Neuron (in vitro differentiated cells): ENCODE data around the gene GOLT1B.

ENCODE experiments used
- H2AFZ ChIP-seq: one replicate; pipeline ENCODE4 v1.6.1; 2013; ENCODE audit warnings: low read depth, mild to moderate bottlenecking, inconsistent platforms, low read length, moderate library complexity
- H3K27me3 ChIP-seq: one replicate; pipeline ENCODE4 v1.6.1; 2013; ENCODE audit warnings: low read length; ENCODE audit not compliant: insufficient read depth
- H3K36me3 ChIP-seq: one replicate; pipeline ENCODE4 v1.6.1; 2013; ENCODE audit warnings: low read length; ENCODE audit not compliant: insufficient read depth
- H3K4me1 ChIP-seq: one replicate; pipeline ENCODE4 v1.6.1; 2013; ENCODE audit warnings: low read length; ENCODE audit not compliant: insufficient read depth
- H3K4me3 ChIP-seq: 2 replicates; pipeline ENCODE4 v1.5.1; 2013; ENCODE audit warnings: mild to moderate bottlenecking, low read length, moderate library complexity
- H3K9me3 ChIP-seq: one replicate; pipeline ENCODE4 v1.6.1; 2013; ENCODE audit warnings: low read length

GOLT1B gene

GRCh38 chr12:21553329-21553675 lies 51.7 kb downstream of the GOLT1B start:
- no peak overlapping the region for H2AFZ ChIP-seq
- no peaks in the 10 kb centered on the region for H3K4me1 ChIP-seq
- H3K4me3 ChIP-seq: no peak overlapping the region
- no peaks in the 10 kb centered on the region for H3K27me3 ChIP-seq
- no peaks in the 10 kb centered on the region for H3K36me3 ChIP-seq
- no peaks in the 10 kb centered on the region for H3K9me3 ChIP-seq

DNA sequence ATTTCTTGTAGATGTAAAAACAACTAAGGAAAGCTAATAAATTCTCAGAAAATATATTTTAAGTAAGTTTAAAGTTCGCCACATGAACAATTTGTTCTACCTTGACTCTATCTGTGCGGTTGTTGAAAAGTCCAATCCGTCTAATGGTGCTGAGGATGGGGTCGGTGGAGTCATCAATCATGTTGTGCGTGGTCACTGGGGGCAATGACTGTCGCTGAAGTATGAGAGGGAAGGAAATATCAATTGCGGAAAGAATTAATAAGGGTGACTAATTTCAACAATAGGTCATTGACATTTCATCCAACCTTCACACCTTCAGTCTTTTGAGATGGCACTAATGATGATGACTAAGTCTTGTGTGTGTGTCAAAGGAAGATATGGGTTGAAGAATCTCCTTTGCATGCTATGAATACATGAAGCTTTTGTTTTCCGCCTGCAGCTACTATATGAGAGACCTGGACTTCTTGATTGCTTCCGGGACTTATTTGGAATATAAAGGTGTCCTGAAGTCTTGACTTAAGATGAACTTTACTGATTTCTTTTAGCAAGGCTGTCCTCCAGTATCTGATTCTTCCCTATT lies 56.6 kb downstream of the GOLT1B start:
- Histone ChIP-seq H3K9me3 (no peaks in the 10 kb centered on the region), H3K4me1 (no peaks in the 10 kb centered on the region), H3K36me3 (no peaks in the 10 kb centered on the region), H3K27me3 (no peaks in the 10 kb centered on the region), H2AFZ (no peak overlapping the region), H3K4me3 (no peak overlapping the region)

DNA sequence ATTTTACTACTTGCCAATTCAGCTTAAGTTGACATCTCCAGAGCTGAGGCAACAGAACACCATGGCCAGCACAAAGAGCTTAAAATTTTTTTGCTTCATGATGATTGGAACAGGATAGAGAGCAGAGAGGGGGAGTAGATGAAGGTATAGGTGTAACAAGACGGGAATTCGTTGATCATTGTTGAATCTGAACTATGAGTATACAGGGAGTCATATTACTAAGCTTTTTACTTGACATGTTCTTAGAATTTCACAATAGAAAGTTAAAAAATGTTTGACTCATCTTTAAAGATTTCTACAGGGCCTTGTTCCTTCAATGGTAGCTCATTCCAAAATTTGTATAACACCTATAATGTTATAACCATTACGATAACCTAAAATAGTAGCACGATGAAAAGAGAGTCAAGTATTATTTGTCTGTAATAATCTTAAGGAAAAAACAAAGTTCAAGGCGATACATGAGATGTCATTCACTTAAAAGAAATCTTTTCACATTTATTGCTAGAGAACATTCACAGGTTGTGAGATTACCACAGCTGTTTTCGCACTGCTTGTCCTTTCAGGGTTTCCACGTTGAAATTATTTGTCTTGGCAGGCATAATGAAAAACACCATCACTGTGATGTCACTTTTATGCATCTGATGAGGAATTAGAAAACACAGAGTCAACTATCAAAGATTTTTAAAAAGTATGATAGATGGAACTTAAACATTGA lies 58.4 kb downstream of the GOLT1B start:
- Histone ChIP-seq H3K27me3 (no peaks in the 10 kb centered on the region), H2AFZ (no peak overlapping the region), H3K9me3 (no peaks in the 10 kb centered on the region), H3K4me1 (no peaks in the 10 kb centered on the region), H3K36me3 (no peaks in the 10 kb centered on the region), H3K4me3 (no peak overlapping the region)

DNA sequence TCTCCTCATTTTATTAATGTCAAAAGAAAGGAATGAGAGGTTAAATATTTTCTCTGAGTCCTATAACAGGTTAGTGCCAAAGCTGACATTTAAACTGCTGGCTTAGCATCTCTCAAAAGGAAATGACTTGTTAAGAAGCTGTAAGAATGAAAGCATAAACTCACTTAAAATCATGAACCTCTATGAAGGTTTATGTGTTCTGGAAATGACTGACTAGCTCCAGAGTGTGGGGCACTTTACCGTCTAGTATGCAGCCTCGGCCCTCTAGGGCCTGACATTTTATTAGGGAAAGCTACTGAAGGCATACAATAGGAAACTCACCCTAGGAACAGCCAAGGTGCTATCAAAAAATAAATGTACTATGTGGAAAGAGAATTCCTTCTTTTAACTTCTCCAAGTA lies 59.6 kb downstream of the GOLT1B start:
- Histone ChIP-seq H2AFZ (no peak overlapping the region), H3K4me1 (no peaks in the 10 kb centered on the region), H3K36me3 (no peaks in the 10 kb centered on the region), H3K27me3 (no peaks in the 10 kb centered on the region), H3K4me3 (no peak overlapping the region), H3K9me3 (no peaks in the 10 kb centered on the region)

GRCh38 chr12:21562859-21563258 lies 61.3 kb downstream of the GOLT1B start:
- H3K27me3 ChIP-seq: no peaks in the 10 kb centered on the region
- no peaks in the 10 kb centered on the region for H3K4me1 ChIP-seq
- H3K36me3 ChIP-seq: no peaks in the 10 kb centered on the region
- H3K4me3 ChIP-seq: no peak overlapping the region
- H2AFZ ChIP-seq: no peak overlapping the region
- H3K9me3 ChIP-seq: no peaks in the 10 kb centered on the region

DNA sequence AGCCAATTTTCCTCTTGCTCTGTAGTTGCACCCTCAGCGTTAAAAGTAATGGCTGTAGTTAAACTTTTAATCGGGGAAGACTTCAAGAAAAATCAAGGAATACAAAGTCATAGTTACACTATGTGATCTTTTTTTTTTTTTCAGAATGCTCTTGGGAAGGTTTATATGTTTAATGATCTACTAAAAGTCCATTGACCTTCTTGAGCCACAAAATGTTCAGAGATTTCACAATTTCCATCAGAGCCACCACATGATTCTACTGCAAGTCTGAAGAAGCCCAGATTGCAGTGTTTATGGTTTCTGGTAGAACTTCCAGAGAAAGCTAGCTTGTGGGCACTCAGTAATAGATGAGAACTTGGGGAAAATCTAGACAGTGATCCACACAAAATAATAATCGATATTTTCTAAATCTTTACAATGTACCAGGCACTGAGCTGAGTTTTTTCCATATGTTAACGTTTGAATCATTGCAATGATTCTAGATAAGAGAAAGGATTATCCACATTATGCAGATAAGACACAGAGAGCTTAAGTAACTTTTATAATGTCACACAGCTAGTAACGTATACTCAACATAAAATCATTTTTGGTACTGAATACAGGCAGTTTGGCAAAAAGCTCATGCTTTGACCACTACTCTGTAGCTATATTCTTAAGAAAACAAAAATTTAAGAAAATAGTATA lies 64.8 kb downstream of the GOLT1B start:
- Histone ChIP-seq H3K27me3 (no peaks in the 10 kb centered on the region), H3K9me3 (no peaks in the 10 kb centered on the region), H3K4me1 (no peaks in the 10 kb centered on the region), H3K4me3 (no peak overlapping the region), H3K36me3 (no peaks in the 10 kb centered on the region), H2AFZ (no peak overlapping the region)

GRCh38 chr12:21566907-21567394 lies 65.4 kb downstream of the GOLT1B start:
- H2AFZ ChIP-seq: no peak overlapping the region
- no peak overlapping the region for H3K4me3 ChIP-seq
- H3K27me3 ChIP-seq: no peaks in the 10 kb centered on the region
- no peaks in the 10 kb centered on the region for H3K36me3 ChIP-seq
- H3K4me1 ChIP-seq: no peaks in the 10 kb centered on the region
- H3K9me3 ChIP-seq: no peaks in the 10 kb centered on the region
